Sigmoid colon (tissue), 7 donors: ENCODE results near the gene FAT4. TPM values are rescaled to one million over a fixed set of nuclear protein-coding genes. Genes with fewer than 3 reads are reported as not detected.

Experiments
- DNase-seq: peaks from one replicate; pipeline ENCODE4 v3.0.0-alpha.2; 2019
- H3K27ac ChIP-seq, 4 donors: fragments of 200-600 bp; sonication (generic); one replicate each; pipeline ENCODE4 v1.5.1; 2016 to 2019; ENCODE audit warnings: mild to moderate bottlenecking in 1 of 4
- H3K27me3 ChIP-seq, 3 donors: fragments of 200-600 bp; sonication (generic); one replicate each; pipeline ENCODE4 v1.5.1; 2019; ENCODE audit warnings: mild to moderate bottlenecking in 1 of 3
- H3K36me3 ChIP-seq, 4 donors: fragments of 200-600 bp; sonication (generic); one replicate each; pipeline ENCODE4 v1.5.1; 2016 to 2019
- H3K4me1 ChIP-seq, 4 donors: fragments of 200-600 bp; sonication (generic); one replicate each; pipeline ENCODE4 v1.5.1; 2017 to 2019
- H3K4me3 ChIP-seq, 4 donors: fragments of 200-600 bp; sonication (generic); one replicate each; pipeline ENCODE4 v1.5.1; 2017 to 2019; ENCODE audit warnings: mild to moderate bottlenecking in 2 of 4, moderate library complexity in 1 of 4
- H3K9me3 ChIP-seq, 4 donors: fragments of 200-600 bp in 3 of 4; sonication (generic) in 3 of 4; one replicate each; pipeline versions ENCODE4 v1.5.1 to v1.6.1; 2013 to 2019
- CTCF ChIP-seq, 4 experiments: fragments of 450-650 bp in 3 of 4; fragments of 200-600 bp in 1 of 4; IDR thresholded peaks; one replicate each; pipeline ENCODE4 v1.5.1; 2016 to 2019; ENCODE audit warnings: antibody characterized with exemption in 4 of 4, mild to moderate bottlenecking in 3 of 4, moderate library complexity in 2 of 4
- EP300 ChIP-seq, 4 donors: sonication (generic); formaldehyde crosslinking; IDR thresholded peaks; one replicate each; pipeline ENCODE4 v1.6.1; 2017; ENCODE audit warnings: antibody characterized with exemption in 4 of 4
- POLR2A ChIP-seq, 2 donors: fragments of 450-650 bp; IDR thresholded peaks; one replicate each; pipeline ENCODE4 v1.6.1; 2016; ENCODE audit warnings: antibody characterized with exemption in 2 of 2, mild to moderate bottlenecking in 2 of 2, moderate library complexity in 2 of 2
- POLR2AphosphoS5 ChIP-seq, 4 donors: sonication (generic); formaldehyde crosslinking; IDR thresholded peaks; one replicate each; pipeline ENCODE4 v1.6.1; 2017; ENCODE audit warnings: antibody characterized with exemption in 4 of 4
- WGBS, 2 donors: extraction: QIAGEN DNeasy Blood & Tissue Kit; methylation state at CpG; one replicate each; pipeline ENCODE4 v1.1.7; 2013; 5-methylcytosine and 5-hydroxymethylcytosine counted together
- intact Hi-C: fragments of 100-400 bp; cut with DNase I; formaldehyde crosslinking; loops from one replicate; pipeline ENCODE4 v1.15.1; 2023
- polyA plus RNA-seq, 3 donors: library from polyadenylated mRNA; stranded (reverse); fragments of 200-250 nt; gene quantifications; one replicate each; pipeline ENCODE4 v1.2.3, GENCODE V29; 2013
- total RNA-seq, 4 donors: library from RNA; depleted of rRNA; stranded (reverse); fragments of >200 nt; gene quantifications; one replicate each; pipeline ENCODE4 v1.1.0, GENCODE V29; 2016
- donor health status: healthy with polysubstance abuse.
- donor health status: Bipolar disorder and iron deficiency.
- donor health status: healthy.

Gene FAT4
- total RNA-seq (10 to 100 TPM; 46.2 to 74.2 (median 61.4) TPM), polyA plus RNA-seq (1 to 10 TPM in 1 of 3 donors, under 1 TPM in 2; under 0.01 to 1.3 (median under 0.01) TPM)

GRCh38 chr4:125314676-125315575 lies at the start of gene FAT4:
TSS of gene FAT4 (plus strand) at chr4:125314955. CDS start at chr4:125316412, 1,457 bp downstream.
- TF ChIP-seq CTCF (IDR thresholded peaks at IDR 0.05) (no peak), EP300 (IDR thresholded peaks at IDR 0.05) (no peak), POLR2AphosphoS5 (IDR thresholded peaks at IDR 0.05) (peak; percentile 73 to 92 (median 84)), POLR2A (IDR thresholded peaks at IDR 0.05) (peak; percentile 41 to 75)
- peak within 1 kb of the TSS; percentile 93 to 99 (median 94) for H3K27ac ChIP-seq
- H3K4me1 ChIP-seq = peaks cover 0 to 44% (median 26%) of the 10 kb centered on the region in 4 donors
- H3K9me3 ChIP-seq = peaks cover 0 to 3% (median 0%) of the 10 kb centered on the region in 4 donors
- H3K27me3 ChIP-seq = no peaks in the 10 kb centered on the region
- WGBS, 2 donors = 1% methylated on average over 68 of the region's 68 CpGs
- intact Hi-C loops = loop anchor here (5.0 to 10.0 kb wide), 5 partner anchors 77 to 1287 kb away; no protein-coding TSS in a partner anchor
- H3K4me3 ChIP-seq = peak within 1 kb of the TSS; percentile 87 to 97 (median 90)
- DNase-seq = peak; percentile 98
- no peaks in the 10 kb centered on the region for H3K36me3 ChIP-seq

GRCh38 chr4:125265846-125266245 lies 48.9 kb upstream of the FAT4 start:
- Histone ChIP-seq H3K4me1 (no peaks in the 10 kb centered on the region), H3K27me3 (no peaks in the 10 kb centered on the region), H3K4me3 (no peak overlapping the region), H3K27ac (no peak overlapping the region), H3K36me3 (no peaks in the 10 kb centered on the region), H3K9me3 (no peaks in the 10 kb centered on the region)
- intact Hi-C loops = no loop called here
- no peak for DNase-seq
- 88 to 89% methylated on average over 5 of the region's 5 CpGs for WGBS, 2 donors
- TF ChIP-seq CTCF (IDR thresholded peaks at IDR 0.05) = no peak
- no peak for TF ChIP-seq EP300 (IDR thresholded peaks at IDR 0.05)
- TF ChIP-seq POLR2AphosphoS5 (IDR thresholded peaks at IDR 0.05) = no peak
- no peak for TF ChIP-seq POLR2A (IDR thresholded peaks at IDR 0.05)

GRCh38 chr4:125266901-125267604 lies 47.7 kb upstream of the FAT4 start:
- H3K9me3 ChIP-seq = no peaks in the 10 kb centered on the region
- no peaks in the 10 kb centered on the region for H3K4me1 ChIP-seq
- TF ChIP-seq POLR2A (IDR thresholded peaks at IDR 0.05) (no peak), EP300 (IDR thresholded peaks at IDR 0.05) (no peak), POLR2AphosphoS5 (IDR thresholded peaks at IDR 0.05) (no peak), CTCF (IDR thresholded peaks at IDR 0.05) (no peak)
- no peak overlapping the region for H3K4me3 ChIP-seq
- H3K27me3 ChIP-seq = no peaks in the 10 kb centered on the region
- H3K27ac ChIP-seq = no peak overlapping the region
- DNase-seq = no peak
- intact Hi-C loops = no loop called here
- no peaks in the 10 kb centered on the region for H3K36me3 ChIP-seq
- 56 to 63% methylated on average over 7 of the region's 7 CpGs for WGBS, 2 donors

- H3K4me3 ChIP-seq = no peak overlapping the region
- TF ChIP-seq POLR2A (IDR thresholded peaks at IDR 0.05) (no peak), CTCF (IDR thresholded peaks at IDR 0.05) (no peak), EP300 (IDR thresholded peaks at IDR 0.05) (no peak), POLR2AphosphoS5 (IDR thresholded peaks at IDR 0.05) (no peak)
- H3K27me3 ChIP-seq = no peaks in the 10 kb centered on the region
- DNase-seq = no peak
- no peaks in the 10 kb centered on the region for H3K36me3 ChIP-seq
- intact Hi-C loops = no loop called here
- H3K27ac ChIP-seq = no peak overlapping the region
- H3K4me1 ChIP-seq = no peaks in the 10 kb centered on the region
- H3K9me3 ChIP-seq = no peaks in the 10 kb centered on the region
- 31 to 55% methylated on average over 3 of the region's 3 CpGs for WGBS, 2 donors
Observed at GRCh38 chr4:125267630-125268029, 47.1 kb upstream of the FAT4 start.
